A549 treated with CORT108297 at 1 μM for 4 hours (cell line): ENCODE measurements around the gene ECM2. TPM values are rescaled to one million over a fixed set of nuclear protein-coding genes. Genes with fewer than 3 reads are reported as not detected.

Experiments
- total RNA-seq: library from RNA; stranded (reverse); fragments of 200-300 nt; extraction: Qiagen RNA extraction; gene quantifications from 5 replicates; pipeline ENCODE4 v1.2.3, GENCODE V29; 2022

The ECM2 gene
- 0.13 to 0.30 TPM (median 0.19 TPM) in 5 replicates for total RNA-seq

GRCh38 chr9:92535940-92536850, at the start of gene ECM2:
ECM2 (minus strand) TSS chr9:92535990; CDS start chr9:92522866, 13,124 bp downstream.

DNA sequence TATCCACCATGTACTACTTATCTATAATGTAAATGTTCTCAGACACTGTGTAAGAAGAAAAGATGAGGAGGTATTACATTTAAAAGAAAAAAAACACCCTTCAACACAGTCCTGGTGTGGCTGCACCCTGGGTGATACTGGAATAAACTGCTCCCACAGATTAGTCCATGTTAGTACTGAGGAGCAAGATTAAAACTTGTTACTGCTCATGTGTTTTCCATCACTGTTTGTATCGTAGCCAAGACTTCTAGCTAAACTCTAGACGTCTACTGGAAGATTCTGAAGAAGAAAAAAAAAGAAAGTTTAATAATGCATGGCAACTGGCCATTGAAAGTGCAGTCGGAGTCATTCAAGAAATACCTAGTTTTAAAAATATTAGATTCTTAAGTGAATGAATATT, 53.5 kb downstream of the ECM2 start, which contains the start of gene ASPN:
TSS of gene ASPN (minus strand) at position 178 of the 400 bp plus-strand sequence.

Other genes starting within 250 kb of the ECM2 start
- gene IARS1, start 242.3 kb downstream of the ECM2 start, total RNA-seq: 95.6 to 126 TPM (median 99.9 TPM) in 5 replicates
- 26.1 to 36.3 TPM (median 29.1 TPM) in 5 replicates for gene NOL8, start 210.6 kb downstream of the ECM2 start, total RNA-seq
- 6.1 to 9.5 TPM (median 7.0 TPM) in 5 replicates for gene CENPP, start 210.0 kb downstream of the ECM2 start, total RNA-seq
- not detected in 5 replicates for gene OGN, start 131.4 kb downstream of the ECM2 start, total RNA-seq
- gene OMD, start 111.5 kb downstream of the ECM2 start, total RNA-seq: not detected in 5 replicates
- gene ASPN, start 53.5 kb downstream of the ECM2 start, total RNA-seq: not detected in 5 replicates
- 12.0 to 14.4 TPM (median 13.9 TPM) in 5 replicates for gene IPPK, start 134.1 kb upstream of the ECM2 start, total RNA-seq
- gene BICD2, start 228.8 kb upstream of the ECM2 start, total RNA-seq: 27.5 to 34.0 TPM (median 32.6 TPM) in 5 replicates